Activated CD4-positive, alpha-beta T cell treated with anti-CD3 and anti-CD28 coated beads for 4 hours (primary cell): ENCODE results near the gene NR3C2.
A peak's percentile ranks its signal among the peaks of the same experiment; 100 is the strongest.

Experiments
- DNase-seq, 2 donors: peaks; one replicate each; pipeline ENCODE4 v3.0.0-alpha.2; 2020

The NR3C2 gene

DNA sequence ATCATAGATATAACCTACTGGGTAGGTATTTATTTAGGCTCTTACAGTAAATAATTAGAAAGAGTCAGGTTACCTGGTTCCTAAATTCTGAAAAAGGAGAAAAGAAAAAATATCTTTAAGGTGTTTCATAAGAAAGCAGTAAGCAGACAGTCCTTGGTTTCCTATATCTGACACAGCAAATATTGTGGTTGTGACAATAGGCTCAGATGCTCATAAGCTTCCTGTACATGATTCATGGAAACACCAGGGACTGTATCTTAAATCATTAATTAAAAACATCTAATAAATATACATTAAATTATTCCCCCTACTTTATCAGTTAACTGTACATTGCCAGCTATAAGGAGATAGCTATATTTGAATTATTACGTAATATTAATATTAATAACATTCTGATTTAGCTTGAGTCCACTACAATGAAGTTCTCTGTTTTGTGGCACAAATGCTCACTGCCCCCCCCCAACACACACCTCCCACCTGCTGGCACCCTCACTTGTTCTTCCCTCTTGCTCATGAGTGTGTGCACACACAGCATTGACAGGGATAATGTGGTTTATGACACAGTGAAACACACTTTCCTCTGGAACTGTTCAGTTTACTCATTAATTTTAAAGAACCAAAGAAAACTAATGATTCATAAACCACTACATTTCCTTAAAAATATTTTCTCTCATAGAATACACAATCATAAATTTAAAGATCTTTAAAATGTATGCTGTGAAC, 187.4 kb downstream of the NR3C2 start:
- DNase-seq = peak in 1 of 2 donors; percentile 1

DNA sequence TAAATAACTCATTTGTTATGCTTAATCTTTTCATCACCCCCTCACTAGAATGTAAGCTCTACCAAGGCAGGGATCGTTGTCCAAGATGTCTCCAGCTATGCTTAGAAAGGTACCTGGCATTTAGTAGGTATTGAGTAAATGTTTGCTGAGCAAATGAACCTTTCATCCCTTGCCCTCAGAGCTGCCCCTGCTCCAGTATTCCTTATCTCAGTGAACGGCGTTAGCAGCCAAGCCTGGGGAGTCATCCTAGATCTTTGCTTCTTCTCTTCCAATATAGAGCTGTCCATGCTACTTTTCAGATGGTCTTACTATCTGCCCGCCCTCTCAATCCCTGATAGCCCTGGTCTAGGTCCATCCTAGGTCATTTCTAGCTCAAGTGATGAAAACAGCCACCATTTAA, 188.4 kb downstream of the NR3C2 start:
- DNase-seq = no peak

DNA sequence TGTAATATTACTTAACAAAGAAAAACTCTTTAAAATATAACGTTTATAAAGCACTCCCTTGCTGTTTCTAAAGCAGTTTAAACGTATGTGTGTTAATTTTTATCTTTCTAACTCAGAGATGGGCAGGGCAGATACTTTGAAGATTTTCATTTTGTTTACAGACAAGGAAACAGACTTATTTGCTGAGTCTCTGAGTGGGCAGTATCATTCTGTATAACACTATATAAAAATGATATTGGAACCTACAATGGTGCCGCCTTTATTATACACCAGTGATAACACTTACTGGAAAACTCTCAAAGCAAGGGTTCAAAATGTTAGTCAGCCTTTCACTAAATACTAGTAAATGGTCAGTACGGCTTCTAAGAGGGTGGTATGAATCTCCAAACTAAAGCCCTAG, 193.4 kb downstream of the NR3C2 start:
- DNase-seq = no peak

DNA sequence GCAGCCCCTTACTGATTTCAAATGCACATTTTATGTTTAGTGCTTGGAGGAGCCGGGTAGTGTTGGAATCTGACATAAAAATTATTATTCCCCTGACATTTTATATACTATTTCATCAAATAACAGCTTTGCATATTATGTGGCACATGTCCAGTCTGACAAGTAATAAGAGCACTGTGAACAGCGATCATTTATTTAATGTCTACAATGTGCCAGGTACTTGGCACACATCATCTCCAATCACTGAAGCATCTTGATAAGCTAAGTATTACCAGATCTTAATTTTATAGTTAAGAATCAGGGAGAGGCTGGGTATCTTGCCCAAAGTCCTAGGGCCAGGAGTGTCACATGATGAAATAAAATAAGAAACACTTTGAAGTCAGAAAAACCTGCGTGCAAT, 197.2 kb downstream of the NR3C2 start:
- no peak for DNase-seq

DNA sequence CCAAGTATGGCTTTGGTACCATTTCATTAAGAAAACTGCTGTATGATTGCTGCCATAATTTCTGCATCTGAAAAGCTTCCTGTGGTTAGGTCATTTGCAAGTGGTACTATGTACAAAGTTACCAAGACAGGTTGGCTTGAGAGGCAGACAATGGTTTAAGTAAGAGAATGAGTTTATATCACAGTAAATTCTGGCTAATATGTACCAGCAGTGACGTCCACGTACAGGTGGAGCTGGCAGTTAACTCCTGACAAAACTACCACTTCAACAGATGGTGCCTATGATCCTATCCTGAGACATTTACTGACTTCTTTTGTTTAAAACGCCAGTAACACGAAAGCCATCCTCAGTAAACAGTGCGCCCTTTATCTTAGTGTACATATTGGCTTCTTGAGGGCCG, 198.4 kb downstream of the NR3C2 start:
- no peak for DNase-seq

DNA sequence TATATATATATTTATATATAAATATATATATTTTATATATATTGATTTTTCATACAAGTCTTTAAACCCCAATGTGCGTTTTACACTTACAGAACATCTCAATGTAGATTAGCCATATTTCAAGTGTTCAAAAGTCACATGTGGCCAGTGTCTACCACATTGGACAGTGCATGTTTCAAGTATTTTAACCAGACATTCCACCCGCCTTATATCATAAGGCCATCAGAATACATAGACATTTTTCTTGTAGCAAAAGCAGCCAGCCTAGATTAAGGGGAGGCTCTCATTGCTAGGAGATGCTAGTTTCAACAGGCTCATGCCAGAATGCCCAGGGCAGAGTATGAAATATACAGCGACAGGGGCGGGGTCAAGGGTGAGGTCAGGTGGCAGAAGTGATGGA, 202.0 kb downstream of the NR3C2 start:
- DNase-seq = no peak

GRCh38 chr4:148239494-148239985, 202.7 kb downstream of the NR3C2 start:
- no peak for DNase-seq

DNA sequence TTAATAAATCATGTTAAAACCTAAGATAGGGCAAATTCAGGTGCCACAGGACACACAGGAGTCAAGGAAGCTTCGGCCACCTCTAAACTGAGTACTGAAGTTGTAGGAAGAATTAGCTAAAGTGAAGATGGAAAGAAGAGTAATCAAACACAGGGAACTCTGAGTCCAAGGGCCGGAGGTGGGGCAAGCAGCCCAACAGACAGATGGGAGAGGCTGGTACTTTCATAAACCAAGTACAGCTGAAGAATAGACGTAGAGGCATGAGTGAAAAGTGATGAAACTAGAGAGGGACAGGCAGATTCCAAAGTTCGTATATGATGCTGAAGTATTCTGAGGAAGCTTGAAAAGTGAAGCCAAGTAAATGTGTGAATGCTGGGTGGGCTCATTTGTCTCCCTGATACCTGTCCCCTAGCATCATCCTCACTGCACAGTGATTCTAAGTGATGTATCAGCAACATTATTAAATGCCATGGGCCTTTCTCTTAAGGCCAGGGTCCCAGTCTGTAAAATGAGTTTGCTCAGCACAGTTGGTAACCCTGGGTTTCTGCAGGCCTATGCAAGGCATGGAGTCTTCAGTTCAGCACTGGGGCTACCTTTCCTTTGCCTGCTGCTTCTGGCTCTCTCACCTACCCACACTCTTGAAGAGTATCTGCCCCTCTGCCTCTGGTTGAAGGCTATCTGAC, 203.3 kb downstream of the NR3C2 start:
- DNase-seq = no peak

GRCh38 chr4:148238086-148238485, 204.1 kb downstream of the NR3C2 start:
- DNase-seq = no peak

DNA sequence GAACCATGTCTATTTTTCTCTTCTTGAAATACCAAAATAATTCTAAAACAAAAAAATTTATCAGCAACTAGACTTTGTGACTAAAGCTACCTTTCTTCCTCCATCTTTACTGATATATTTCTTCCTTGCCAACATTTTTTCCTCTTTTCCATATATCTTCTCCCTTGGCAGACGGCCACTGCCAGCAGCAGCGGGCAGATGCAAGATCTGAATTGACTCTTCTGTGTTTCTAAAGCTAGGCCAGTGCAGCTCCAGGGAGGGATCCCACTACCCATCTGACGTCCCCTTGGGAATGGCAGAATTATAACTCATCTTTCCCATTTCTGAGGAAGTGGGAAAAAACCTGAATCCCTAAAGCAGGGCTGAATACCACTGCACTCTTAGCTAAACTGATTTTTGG, 206.4 kb downstream of the NR3C2 start:
- no peak for DNase-seq

DNA sequence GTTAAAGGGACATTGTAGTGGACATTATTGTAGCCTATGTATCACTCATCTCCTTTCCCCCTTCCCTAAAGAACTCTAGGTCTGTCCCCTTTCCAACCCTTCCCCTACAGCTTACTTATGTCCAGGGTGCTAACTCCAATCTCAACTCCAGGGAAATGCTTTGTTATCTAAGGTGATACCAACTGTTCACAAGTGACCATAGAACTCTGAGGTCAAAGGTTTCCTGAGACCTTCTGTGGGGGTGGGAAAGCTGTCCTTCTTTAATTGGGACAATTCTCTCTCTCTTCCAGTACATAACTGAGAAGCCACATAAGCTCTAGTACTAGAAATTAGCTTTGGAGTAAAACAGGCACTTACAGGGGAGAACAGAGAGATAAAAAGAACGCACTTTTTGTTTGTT, 212.4 kb downstream of the NR3C2 start:
- DNase-seq = no peak

- no peak for DNase-seq
Measured at GRCh38 chr4:148229028-148229427, 213.2 kb downstream of the NR3C2 start.

DNA sequence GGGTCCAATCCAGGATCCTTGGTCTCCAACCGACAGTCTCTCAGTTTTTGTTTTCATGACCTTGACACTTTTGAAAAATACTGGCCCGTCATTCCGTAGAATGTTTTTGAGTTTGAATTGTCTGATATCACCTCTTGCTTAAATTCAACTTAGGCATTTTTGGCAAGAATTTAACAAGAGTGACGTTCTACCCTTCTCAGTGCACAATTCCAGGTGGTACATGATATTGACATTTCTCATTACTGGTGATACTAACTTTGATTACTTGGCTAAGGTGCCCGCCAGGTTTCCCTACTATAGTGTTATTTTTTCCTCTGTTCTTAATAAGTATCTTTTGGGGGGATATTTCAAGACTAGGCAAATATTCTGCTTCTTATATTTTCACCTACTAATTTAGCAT, 215.1 kb downstream of the NR3C2 start:
- no peak for DNase-seq

DNA sequence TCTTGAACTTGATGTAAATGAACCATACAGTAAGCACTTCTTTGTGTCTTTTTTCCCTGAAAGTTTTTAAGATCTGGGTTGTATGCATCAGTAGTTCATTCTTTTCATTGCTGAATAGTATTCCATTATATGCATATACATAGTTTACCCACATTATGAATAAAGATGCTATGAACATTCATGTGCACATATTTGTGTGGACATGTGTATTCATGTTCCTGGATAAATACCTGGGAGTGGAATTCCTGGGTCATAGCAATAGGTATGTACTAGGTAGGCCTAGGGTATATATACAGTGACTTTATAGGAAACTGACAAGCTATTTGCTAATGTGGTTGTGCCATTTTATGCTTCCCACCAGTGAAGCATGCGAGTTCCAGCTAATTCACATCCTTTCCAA, 215.9 kb downstream of the NR3C2 start:
- no peak for DNase-seq

DNA sequence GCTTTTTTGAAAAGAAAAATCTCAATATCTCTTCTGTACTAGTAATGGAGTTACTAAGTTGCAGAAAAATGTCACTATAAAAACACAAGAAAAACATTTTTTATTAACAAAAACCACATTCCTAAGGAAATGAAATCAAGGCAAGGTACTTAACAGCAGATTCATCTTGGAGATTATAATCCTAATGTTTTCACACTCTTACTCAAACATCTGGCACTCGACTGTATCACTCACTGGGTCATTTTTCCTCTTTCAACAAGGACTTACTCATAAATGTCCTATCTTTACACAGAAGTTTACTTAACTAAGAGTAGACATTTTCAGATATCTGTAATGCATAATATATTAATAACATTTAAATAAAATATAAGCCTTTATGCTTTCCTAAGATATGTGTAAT, 216.6 kb downstream of the NR3C2 start:
- DNase-seq = no peak

- no peak for DNase-seq
Measured at GRCh38 chr4:148224476-148224875, 217.7 kb downstream of the NR3C2 start.

DNA sequence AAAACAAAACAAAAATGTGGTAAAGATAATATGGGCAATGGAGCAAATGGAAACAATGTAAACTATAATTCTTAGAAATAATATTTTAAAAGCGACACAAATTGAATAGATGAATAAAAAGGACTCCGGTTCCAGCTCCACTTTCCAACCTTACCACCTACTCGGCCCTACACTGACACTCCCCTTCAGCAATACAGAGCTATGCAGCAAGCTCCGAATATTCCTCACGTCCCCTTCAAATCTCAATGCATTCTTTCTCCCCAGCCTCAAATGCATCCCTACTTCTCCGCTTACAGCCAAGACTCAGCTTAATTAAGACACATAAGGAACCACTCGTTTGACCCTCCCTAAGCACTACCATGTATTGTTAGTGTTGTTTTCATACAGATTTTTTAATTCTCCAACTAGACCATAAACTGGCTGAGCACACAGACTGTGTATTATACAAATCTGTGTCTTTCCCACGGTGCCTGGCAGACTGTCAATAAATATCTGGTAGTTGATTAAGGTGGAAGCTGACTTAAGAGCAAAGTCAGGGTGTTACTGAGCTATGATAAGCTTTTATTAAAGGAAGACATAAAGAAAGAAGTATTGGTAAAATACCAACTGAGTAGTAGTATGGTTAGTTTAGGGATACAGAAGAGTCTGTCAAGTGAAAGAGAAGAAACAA, 219.1 kb downstream of the NR3C2 start:
- no peak for DNase-seq

DNA sequence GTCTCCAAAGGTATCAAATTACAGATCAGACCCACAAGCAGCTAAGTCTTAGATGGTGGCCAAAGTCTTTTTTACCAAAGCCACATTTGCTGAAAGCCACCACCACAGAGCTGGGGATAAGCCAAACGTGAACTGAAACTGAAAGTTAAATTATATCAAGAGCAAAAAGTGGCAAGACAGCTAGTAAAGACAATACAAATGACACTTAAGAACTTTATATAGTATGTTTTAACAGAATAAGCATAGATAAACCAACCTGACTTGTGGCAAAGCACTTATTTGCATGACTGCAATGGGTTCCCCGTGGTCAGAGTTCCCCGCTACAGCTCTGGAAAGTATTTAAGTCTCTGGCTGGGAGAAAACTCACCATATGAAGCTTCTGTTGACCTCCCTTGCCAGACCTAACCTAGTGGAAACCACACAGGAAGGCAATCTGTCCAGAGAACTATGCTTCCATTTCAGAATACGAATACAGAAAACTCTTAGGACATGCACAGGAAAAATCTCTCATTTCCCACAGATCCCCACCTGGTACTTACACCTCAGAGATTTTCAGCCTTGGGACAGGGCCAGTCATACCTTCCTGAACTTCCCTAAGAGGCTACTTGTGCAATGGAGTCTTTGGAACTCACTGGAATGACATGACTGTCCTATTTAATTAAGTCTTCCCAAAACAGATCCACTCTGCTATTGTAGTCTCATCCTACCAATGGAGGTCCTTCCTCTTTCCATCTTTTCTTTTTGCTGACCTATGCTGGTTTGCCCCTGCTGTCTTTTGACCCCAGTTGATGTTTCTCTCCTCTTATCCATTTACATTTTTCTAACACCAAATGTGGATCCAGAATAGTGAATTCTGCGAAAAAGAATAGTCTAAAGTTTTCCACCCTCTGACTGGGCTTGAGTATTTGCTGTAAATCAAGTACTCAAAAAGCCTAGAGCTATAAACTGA, 225.1 kb downstream of the NR3C2 start:
- peak in 1 of 2 donors; percentile 3 for DNase-seq

DNA sequence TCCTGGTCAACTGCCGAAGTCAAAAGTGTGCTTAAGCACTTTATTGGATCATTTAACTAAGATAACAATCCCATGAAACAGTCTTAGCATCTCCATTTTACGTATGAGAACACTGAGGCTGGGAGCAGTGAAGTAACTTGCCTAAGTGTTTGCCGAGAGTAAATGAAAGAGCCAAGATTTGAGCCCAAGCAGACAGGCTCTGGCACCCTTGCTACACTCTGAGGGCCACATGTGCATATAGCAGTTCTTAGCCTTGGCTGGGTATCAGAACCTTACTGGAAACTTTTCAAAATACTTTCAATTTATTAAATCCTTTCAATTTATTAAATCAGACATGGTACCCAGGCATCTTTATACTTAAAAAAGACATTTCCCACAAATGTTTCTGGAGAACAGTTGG, 225.9 kb downstream of the NR3C2 start:
- no peak for DNase-seq

DNA sequence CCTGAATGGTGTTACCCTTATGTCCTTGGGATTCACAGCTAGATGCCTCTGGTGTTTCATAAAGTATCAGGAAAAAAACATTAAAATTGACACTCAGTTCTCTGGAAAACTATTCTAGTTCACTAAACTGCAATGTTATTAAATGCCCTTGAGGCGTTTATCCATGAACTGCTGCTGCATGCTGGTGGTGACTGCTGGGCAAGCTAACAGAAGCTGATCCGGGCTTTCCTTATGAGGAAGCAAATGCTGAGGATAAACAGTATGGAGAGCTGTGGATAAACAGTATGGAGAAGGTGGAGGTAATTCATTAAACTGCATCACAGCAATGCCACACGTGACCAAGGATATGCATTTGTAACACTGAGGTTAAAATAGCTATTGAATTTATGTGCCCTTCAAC, 227.0 kb downstream of the NR3C2 start:
- no peak for DNase-seq

DNA sequence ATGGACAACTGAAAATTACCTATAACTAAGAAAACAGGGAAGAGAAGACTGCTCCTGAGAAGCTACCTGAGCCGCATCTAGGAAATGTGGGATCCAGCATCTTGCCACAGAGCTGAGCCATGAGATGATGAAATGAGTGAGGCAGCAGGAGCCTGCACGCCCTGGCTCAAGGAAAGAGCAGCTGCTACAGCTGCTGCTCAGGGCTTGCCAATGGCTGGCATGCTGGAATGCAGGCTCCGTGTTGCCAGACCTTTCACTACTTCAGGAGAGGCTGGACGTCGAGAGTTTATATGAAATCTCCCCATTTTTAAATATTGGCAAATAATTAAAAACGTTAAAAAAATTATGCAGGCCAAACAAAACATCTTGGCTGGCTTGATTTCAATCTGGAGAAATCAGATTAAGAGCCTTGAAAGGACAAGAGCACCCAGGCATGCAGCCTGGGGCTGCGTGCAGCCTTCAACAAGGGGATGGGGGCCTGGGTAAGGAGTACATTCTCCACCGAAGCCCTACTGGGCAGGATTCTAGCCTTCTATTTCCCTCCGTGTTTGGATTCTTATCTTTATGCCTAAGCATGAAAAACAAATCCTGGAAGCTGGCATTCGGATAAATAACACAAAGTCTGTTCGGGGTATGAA, 227.6 kb downstream of the NR3C2 start:
- DNase-seq = no peak

GRCh38 chr4:148211533-148211932, 230.7 kb downstream of the NR3C2 start:
- DNase-seq = no peak
